GM15510 (cell line): ENCODE data around the gene PRKCE.

Experiments used
- POLR2A ChIP-seq: IDR thresholded peaks from 3 replicates; pipeline ENCODE4 v1.6.1; 2011; ENCODE audit warnings: borderline replicate concordance; ENCODE audit not compliant: insufficient read length; ENCODE audit errors: extremely low read depth

PRKCE gene

GRCh38 chr2:45974762-45975408 is 323.4 kb downstream of the PRKCE start:
- no peak for TF ChIP-seq POLR2A

- no peak for TF ChIP-seq POLR2A
Measured at GRCh38 chr2:45975752-45976517, 324.5 kb downstream of the PRKCE start.

GRCh38 chr2:45978302-45978859 is 326.9 kb downstream of the PRKCE start:
- TF ChIP-seq POLR2A: no peak

- TF ChIP-seq POLR2A: no peak
Measured at GRCh38 chr2:45979065-45979464, 327.6 kb downstream of the PRKCE start.

GRCh38 chr2:45980161-45980865 is 328.8 kb downstream of the PRKCE start:
- TF ChIP-seq POLR2A: no peak

GRCh38 chr2:45981384-45981930 is 330.0 kb downstream of the PRKCE start:
- no peak for TF ChIP-seq POLR2A

- no peak for TF ChIP-seq POLR2A
Measured at GRCh38 chr2:45982096-45982495, 330.6 kb downstream of the PRKCE start.

GRCh38 chr2:45983213-45983612 is 331.7 kb downstream of the PRKCE start:
- no peak for TF ChIP-seq POLR2A

- TF ChIP-seq POLR2A: no peak
Measured at GRCh38 chr2:45984366-45984765, 332.9 kb downstream of the PRKCE start.

- TF ChIP-seq POLR2A: no peak
Measured at GRCh38 chr2:45984896-45985473, 333.5 kb downstream of the PRKCE start.

- TF ChIP-seq POLR2A: no peak
Measured at GRCh38 chr2:45986509-45986908, 335.0 kb downstream of the PRKCE start.

GRCh38 chr2:45987856-45988255 is 336.4 kb downstream of the PRKCE start:
- TF ChIP-seq POLR2A: no peak

- TF ChIP-seq POLR2A: no peak
Measured at GRCh38 chr2:45988879-45989278, 337.4 kb downstream of the PRKCE start.

GRCh38 chr2:45990131-45990530 is 338.7 kb downstream of the PRKCE start:
- TF ChIP-seq POLR2A: no peak

GRCh38 chr2:45992021-45992740 is 340.7 kb downstream of the PRKCE start:
- no peak for TF ChIP-seq POLR2A
